HG03095 (cell line): ENCODE results near the gene KCNB1.

Experiments
- ATAC-seq: cut with Tn5 transposase; IDR thresholded peaks from one replicate; pipeline ENCODE4 v1.9.1; 2021; ENCODE audit warnings: moderate library complexity; ENCODE audit not compliant: unreplicated experiment

The KCNB1 gene

GRCh38 chr20:49393803-49394202, 88.7 kb downstream of the KCNB1 start:
- ATAC-seq = no peak

- no peak for ATAC-seq
Measured at GRCh38 chr20:49392745-49393144, 89.7 kb downstream of the KCNB1 start.

GRCh38 chr20:49391404-49392245, 90.8 kb downstream of the KCNB1 start:
- ATAC-seq = no peak

- no peak for ATAC-seq
Measured at GRCh38 chr20:49389854-49390253, 92.6 kb downstream of the KCNB1 start.

GRCh38 chr20:49388744-49389143, 93.7 kb downstream of the KCNB1 start:
- no peak for ATAC-seq

GRCh38 chr20:49387581-49387939, 94.9 kb downstream of the KCNB1 start:
- ATAC-seq = no peak

GRCh38 chr20:49386848-49387580, 95.5 kb downstream of the KCNB1 start:
- no peak for ATAC-seq

- ATAC-seq = no peak
Measured at GRCh38 chr20:49385465-49385864, 97.0 kb downstream of the KCNB1 start.

- no peak for ATAC-seq
Measured at GRCh38 chr20:49384437-49385434, 97.7 kb downstream of the KCNB1 start.

- no peak for ATAC-seq
Measured at GRCh38 chr20:49381558-49382493, 100.6 kb downstream of the KCNB1 start.

- no peak for ATAC-seq
Measured at GRCh38 chr20:49380337-49380780, 102.1 kb downstream of the KCNB1 start.

- ATAC-seq = no peak
Measured at GRCh38 chr20:49379338-49379737, 103.1 kb downstream of the KCNB1 start.

- ATAC-seq = no peak
Measured at GRCh38 chr20:49377326-49377725, 105.1 kb downstream of the KCNB1 start.

GRCh38 chr20:49375170-49375569, 107.3 kb downstream of the KCNB1 start:
- no peak for ATAC-seq

- ATAC-seq = no peak
Measured at GRCh38 chr20:49372095-49372734, 110.3 kb downstream of the KCNB1 start.

- ATAC-seq = no peak
Measured at GRCh38 chr20:49368596-49368995, 113.9 kb downstream of the KCNB1 start.

GRCh38 chr20:49367113-49367512, 115.4 kb downstream of the KCNB1 start:
- ATAC-seq = no peak

- ATAC-seq = no peak
Measured at GRCh38 chr20:49366687-49367086, 115.8 kb downstream of the KCNB1 start.

- no peak for ATAC-seq
Measured at GRCh38 chr20:49361862-49362660, 120.4 kb downstream of the KCNB1 start.
